ENCODE data around the gene MYO5B. TPM values are rescaled to one million over a fixed set of nuclear protein-coding genes. Genes with fewer than 3 reads are reported as not detected.

Gene MYO5B
- total and polyA plus RNA-seq, 2 of the 4 experiments (the other 2 are of a cell fraction) = 0.24 to 0.54 TPM

DNA sequence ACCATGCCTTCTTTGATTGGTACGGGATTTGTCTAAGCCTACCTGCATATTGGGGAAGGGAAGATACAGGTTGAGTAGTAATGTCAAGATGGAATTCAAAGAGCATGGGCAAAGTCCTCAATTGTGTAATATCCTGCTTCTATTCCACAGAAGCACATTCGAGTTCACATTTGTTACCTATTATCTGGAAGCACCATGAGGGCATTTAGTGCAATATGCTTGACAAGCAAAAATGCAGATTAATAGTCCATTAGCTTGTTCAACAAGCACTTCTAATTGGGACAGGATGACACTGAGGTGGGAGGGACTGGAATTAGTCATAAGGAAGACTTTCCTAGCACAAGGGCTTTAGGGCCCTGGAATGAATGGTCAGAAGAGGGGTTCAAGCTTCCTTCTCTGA is 40.5 kb downstream of the MYO5B start:
- no peak for DNase-seq
- Histone ChIP-seq H2BK5ac (ENCODE audit: low read depth, low read length, poor library complexity, severe bottlenecking) (no peak overlapping the region), H4K5ac (ENCODE audit: low read depth, low read length) (no peak overlapping the region), H3K23ac (ENCODE audit: low read depth, low read length) (no peak overlapping the region), H3K4me3 (ENCODE audit: insufficient read depth, low read depth, low read length) (no peak overlapping the region), H3K27ac (ENCODE audit: insufficient read depth, low read length) (no peak overlapping the region), H4K91ac (ENCODE audit: insufficient read depth, low read depth, low read length) (no peak overlapping the region), H3K4ac (ENCODE audit: low read depth, low read length) (no peak overlapping the region), H3K4me1 (ENCODE audit: control insufficient read depth, insufficient read depth, low read length) (no peaks in the 10 kb centered on the region), H3K9ac (ENCODE audit: low read depth, low read length) (no peak overlapping the region), H4K8ac (ENCODE audit: low read depth in 2 of 2, low read length in 2 of 2) (no peak overlapping the region), H3K79me1 (ENCODE audit: low read depth in 1 of 2, low read length in 2 of 2) (no peaks in the 10 kb centered on the region), H2AK5ac (ENCODE audit: low read depth, low read length) (no peak overlapping the region), H2BK20ac (ENCODE audit: low read depth, low read length) (no peak overlapping the region), H2BK15ac (ENCODE audit: low read depth, low read length) (no peak overlapping the region), H3K27me3 (ENCODE audit: control insufficient read depth, insufficient read depth, low read length) (no peaks in the 10 kb centered on the region), H2AFZ (replicated peaks; ENCODE audit: low read length, poor library complexity) (no peak overlapping the region), H3K36me3 (ENCODE audit: control insufficient read depth, insufficient read depth, low read length) (no peaks in the 10 kb centered on the region), H2BK120ac (ENCODE audit: low read depth, low read length) (no peak overlapping the region), H3K14ac (replicated peaks; ENCODE audit: low read depth, low read length) (no peak overlapping the region), H2AK9ac (replicated peaks; ENCODE audit: low read depth, low read length, poor library complexity) (no peak overlapping the region), H4K20me1 (ENCODE audit: insufficient read depth, low read length) (no peaks in the 10 kb centered on the region), H3K9me3 (ENCODE audit: control insufficient read depth, insufficient read depth, low read length) (no peaks in the 10 kb centered on the region), H3K18ac (ENCODE audit: low read depth, low read length) (no peak overlapping the region), H3K56ac (ENCODE audit: extremely low read depth, insufficient read depth, low read length) (no peak overlapping the region), H3K4me2 (ENCODE audit: low read depth, low read length) (no peak overlapping the region), H3K9me1 (ENCODE audit: insufficient read depth, low read length) (no peaks in the 10 kb centered on the region)
- TF ChIP-seq RCOR1 (IDR thresholded peaks at IDR 0.05; ENCODE audit: insufficient replicate concordance, low read length) (no peak), RAD21 (IDR thresholded peaks at IDR 0.05; ENCODE audit: low read length) (no peak), FOS (IDR thresholded peaks at IDR 0.05; ENCODE audit: low read depth, low read length) (no peak), NFE2L2 (IDR thresholded peaks at IDR 0.05; ENCODE audit: low read depth, low read length) (no peak), BHLHE40 (IDR thresholded peaks at IDR 0.05; ENCODE audit: low read depth, low read length) (no peak), CEBPB (IDR thresholded peaks at IDR 0.05; ENCODE audit: low read depth, low read length) (no peak), CHD1 (IDR thresholded peaks at IDR 0.05; ENCODE audit: low read depth, low read length) (no peak), MXI1 (IDR thresholded peaks at IDR 0.05; ENCODE audit: borderline replicate concordance, low read depth, low read length) (no peak), RFX5 (IDR thresholded peaks at IDR 0.05; ENCODE audit: low read depth, low read length) (no peak), MAZ (IDR thresholded peaks at IDR 0.05; ENCODE audit: borderline replicate concordance, low read depth, low read length) (no peak), MAFK (IDR thresholded peaks at IDR 0.05; ENCODE audit: low read depth, low read length) (no peak), POLR2A (IDR thresholded peaks at IDR 0.05; ENCODE audit: low read depth, low read length) (no peak), SMC3 (IDR thresholded peaks at IDR 0.05; ENCODE audit: low read depth, low read length) (no peak)
- TF ChIP-seq, protein P1, sequence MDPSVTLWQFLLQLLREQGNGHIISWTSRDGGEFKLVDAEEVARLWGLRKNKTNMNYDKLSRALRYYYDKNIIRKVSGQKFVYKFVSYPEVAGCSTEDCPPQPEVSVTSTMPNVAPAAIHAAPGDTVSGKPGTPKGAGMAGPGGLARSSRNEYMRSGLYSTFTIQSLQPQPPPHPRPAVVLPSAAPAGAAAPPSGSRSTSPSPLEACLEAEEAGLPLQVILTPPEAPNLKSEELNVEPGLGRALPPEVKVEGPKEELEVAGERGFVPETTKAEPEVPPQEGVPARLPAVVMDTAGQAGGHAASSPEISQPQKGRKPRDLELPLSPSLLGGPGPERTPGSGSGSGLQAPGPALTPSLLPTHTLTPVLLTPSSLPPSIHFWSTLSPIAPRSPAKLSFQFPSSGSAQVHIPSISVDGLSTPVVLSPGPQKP (IDR thresholded peaks at IDR 0.05; ENCODE audit: borderline replicate concordance, low read depth, low read length) = no peak
- TF ChIP-seq, protein P2, sequence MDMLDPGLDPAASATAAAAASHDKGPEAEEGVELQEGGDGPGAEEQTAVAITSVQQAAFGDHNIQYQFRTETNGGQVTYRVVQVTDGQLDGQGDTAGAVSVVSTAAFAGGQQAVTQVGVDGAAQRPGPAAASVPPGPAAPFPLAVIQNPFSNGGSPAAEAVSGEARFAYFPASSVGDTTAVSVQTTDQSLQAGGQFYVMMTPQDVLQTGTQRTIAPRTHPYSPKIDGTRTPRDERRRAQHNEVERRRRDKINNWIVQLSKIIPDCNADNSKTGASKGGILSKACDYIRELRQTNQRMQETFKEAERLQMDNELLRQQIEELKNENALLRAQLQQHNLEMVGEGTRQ (IDR thresholded peaks at IDR 0.05; ENCODE audit: low read depth, low read length) = no peak
- TF ChIP-seq, protein P3, sequence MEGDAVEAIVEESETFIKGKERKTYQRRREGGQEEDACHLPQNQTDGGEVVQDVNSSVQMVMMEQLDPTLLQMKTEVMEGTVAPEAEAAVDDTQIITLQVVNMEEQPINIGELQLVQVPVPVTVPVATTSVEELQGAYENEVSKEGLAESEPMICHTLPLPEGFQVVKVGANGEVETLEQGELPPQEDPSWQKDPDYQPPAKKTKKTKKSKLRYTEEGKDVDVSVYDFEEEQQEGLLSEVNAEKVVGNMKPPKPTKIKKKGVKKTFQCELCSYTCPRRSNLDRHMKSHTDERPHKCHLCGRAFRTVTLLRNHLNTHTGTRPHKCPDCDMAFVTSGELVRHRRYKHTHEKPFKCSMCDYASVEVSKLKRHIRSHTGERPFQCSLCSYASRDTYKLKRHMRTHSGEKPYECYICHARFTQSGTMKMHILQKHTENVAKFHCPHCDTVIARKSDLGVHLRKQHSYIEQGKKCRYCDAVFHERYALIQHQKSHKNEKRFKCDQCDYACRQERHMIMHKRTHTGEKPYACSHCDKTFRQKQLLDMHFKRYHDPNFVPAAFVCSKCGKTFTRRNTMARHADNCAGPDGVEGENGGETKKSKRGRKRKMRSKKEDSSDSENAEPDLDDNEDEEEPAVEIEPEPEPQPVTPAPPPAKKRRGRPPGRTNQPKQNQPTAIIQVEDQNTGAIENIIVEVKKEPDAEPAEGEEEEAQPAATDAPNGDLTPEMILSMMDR (conservative IDR thresholded peaks at IDR 0.05; ENCODE audit: low read depth, low read length) = no peak
- no CpG with 5 or more reads among the region's 2 CpGs for WGBS, 2 experiments (ENCODE audit: extremely low coverage in 2 of 2, insufficient read length in 1 of 2)
- CTCF ChIA-PET = no interaction called here
- intact Hi-C loops (cut with micrococcal nuclease) (no loop called here), in situ Hi-C loops (cut with MboI; ENCODE audit: low sequenced_read_pairs) (no loop called here), dilution Hi-C loops (cut with HindIII; ENCODE audit: low sequenced_read_pairs, unreplicated experiment) (no loop called here)
- no TSS peak for BruUV-seq (replicated peaks)
- POLR2A ChIA-PET (ENCODE audit: unreplicated experiment) = no interaction called here
- ATAC-seq (ENCODE audit: low read depth) = no peak

Measured in IMR-90 (cell line).